GM21381 (cell line): ENCODE measurements around the gene XPNPEP3.
"Not testable (repeated sequence)": the region's sequence is repeated elsewhere in the genome, so short reads cannot be mapped to it uniquely, and the experiment has no call there.

Experiments
- ATAC-seq: cut with Tn5 transposase; IDR thresholded peaks from one replicate; pipeline ENCODE4 v1.9.1; 2021; ENCODE audit warnings: mild to moderate bottlenecking, moderate library complexity; ENCODE audit not compliant: unreplicated experiment

XPNPEP3 gene

DNA sequence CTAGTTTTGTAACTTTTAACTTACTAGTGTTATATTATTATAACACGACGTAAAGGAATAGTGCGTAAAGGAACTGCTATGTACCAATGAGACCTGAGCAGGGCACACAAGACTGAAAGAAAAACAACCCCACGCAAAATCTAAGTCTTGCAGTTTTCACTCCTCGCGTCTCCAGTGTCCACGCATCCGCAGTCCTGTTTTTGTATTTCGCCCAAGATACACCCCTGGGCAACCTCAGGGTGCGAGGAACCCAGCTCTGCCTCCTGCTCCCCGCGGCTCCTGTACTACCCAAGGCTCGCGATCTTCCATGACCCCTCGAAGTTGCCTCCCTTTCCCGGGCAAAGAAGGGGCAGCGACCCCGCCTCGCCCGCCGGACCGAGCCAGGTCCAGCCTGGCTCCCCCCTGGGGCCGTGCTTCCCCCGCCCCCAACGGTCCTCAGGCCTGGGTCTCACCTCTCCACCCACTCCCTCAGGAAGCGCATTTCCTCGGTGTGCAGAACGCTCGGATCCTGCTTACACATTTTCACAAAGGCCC, 902 bp upstream of the XPNPEP3 start:
- ATAC-seq: peak; percentile 20

DNA sequence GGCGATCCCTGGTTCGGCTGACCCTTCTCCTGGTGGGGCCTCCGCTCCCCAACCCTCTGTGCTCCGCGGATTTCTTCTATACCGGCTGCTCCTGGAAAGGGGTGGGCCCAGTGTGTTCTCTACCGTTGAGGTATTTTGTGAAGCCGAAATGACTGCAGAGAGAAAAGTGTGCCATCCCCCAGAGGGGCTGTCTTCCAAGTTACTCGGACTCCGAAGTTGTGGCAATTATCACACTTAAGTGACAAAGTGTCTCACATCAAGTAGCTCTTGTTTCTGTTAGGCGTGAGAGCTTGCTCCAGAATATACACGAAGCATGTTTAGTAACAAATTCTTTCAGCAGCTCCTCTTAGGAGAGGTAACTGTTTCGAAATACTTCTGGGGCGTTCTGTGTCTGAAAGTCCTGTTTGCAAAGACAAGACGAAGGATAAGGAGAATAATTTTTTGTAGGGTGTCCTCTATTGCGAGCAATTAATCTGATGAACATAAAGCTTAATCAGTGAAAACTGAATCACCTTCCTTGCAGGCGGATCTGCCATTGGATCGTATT, 434 bp downstream of the XPNPEP3 start:
- no peak for ATAC-seq

DNA sequence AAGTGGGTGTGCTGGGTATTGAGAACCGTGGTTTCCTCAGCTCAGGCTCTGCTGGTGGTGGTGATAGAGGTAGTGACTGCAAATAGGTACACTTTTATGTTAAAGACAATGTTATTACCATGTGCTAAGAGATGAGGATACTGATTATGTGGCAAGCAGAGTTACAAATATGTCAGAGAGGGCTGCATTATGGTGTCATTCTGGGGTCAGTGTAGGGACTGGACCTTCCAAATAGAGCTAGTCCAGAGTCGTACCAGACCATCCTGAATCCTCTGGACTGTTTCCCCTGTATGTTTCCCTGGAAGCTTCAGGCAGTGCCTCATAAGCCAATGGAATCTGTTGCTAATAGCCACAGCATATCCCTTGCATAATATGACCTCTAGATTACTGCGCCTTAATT, 5.1 kb downstream of the XPNPEP3 start, which contains the start of gene DNAJB7:
Gene DNAJB7, minus strand, starts transcription at position 101 of the 400 bp plus-strand sequence. CDS start 119 bp downstream, outside the sequence.
- ATAC-seq: no peak

DNA sequence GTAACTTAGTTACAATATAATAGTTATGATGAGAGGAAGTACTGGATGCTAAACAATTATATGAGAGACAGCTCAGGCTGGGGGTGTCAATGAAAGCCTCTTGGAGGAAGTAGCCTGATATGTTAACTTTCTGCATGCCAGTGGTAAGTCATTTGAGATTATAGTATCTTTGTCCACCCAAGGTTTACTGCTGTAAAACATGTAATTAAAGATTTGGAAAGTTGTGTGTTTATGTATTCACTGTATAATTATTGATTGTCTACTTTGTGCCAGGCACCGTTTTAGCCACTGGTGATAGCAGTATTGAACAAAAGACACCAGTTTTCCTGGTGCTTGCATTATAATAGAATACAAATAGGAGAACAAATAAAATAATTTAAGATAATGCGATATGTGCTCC, 5.6 kb downstream of the XPNPEP3 start:
- ATAC-seq: no peak

DNA sequence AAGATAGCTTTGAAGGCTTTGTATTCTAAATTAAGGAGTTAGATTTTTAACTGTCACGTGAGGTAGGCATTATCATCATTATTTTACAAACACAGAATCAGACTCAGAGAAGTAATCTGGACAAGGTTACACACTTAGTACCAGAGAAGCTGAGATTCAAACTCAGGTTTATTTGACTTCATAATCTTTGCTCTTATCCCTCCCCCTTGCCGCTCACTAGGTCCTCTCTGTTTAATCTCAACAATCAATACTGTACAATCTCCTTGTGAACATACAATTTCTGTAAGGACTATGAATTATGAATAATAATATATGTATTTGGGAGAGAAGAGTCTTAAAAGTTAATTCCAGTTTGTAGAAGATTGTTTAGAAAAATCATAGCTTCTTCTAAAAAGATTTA, 10.2 kb downstream of the XPNPEP3 start:
- ATAC-seq: no peak

DNA sequence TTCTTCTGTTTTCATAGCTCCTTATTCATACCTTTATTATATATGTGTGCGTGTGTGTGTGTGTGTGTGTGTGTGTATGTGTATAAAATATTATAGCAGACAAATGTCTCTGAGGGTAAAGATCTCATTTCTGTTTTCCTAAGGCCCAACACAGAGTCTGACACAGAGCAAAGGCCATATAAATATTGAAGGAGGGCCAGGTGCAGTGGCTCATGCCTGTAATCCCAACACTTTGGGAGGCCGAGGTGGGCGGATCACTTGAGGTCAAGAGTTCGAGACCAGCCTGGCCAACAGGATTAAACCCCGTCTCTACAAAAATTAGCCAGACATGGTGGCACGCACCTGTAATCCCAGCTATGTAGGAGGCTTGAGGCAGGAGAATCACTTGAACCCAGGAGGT, 11.4 kb downstream of the XPNPEP3 start:
- ATAC-seq: not testable (repeated sequence)

DNA sequence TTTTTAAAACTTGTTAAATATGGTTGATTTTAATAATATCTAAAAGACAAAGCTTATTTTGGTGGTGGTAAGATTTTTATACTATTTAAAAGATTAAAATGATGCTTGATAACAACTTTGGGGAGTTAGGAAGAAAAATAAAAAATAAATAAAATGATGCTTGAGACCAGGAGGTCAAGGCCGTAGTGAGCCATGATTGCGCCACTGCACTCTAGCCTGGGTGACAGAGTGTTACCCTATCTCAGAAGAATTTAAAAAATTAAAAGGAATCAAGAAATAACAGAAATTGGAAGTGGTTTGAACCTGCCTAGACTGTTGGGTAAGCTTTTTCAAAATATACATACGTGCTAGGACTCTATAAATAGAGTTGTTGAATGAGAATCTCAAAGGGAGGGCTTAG, 17.1 kb downstream of the XPNPEP3 start:
- no peak for ATAC-seq

DNA sequence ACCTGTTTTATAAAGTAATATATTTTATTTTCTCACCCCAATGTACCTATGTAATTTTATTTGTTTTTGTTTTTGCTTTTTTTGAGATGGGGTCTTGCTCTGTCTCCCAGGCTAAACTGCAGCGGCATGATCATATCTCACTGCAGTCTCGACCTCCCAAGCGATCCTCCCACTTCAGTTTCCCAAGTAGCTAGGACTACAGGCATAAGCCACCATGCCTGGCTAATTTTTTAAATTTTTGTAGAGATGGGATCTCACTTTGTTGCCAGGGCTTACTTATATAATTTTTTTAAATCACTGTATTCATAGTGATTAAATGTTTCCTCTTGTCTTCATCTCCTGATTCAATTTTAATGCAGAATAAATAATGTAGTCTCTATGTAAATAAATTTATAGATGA, 18.2 kb downstream of the XPNPEP3 start:
- no peak for ATAC-seq

DNA sequence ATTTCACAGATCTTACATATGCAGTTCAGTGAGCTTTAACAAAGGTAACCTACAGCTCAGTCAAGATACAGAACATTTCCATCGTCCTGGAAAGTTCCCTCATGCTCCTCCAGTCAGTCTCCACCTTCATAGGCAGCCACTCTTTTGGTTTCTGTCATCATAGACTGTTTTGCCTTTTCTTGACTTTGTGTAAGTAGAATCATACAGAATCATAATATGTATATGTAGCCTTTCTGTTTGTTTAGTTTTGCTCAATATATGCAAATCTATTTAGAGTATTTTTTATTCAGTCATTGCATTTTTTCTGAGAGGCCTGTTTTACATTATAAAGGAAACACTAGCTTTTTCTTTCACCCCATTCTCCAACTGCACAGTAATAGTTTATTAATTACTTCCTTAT, 20.0 kb downstream of the XPNPEP3 start:
- no peak for ATAC-seq

DNA sequence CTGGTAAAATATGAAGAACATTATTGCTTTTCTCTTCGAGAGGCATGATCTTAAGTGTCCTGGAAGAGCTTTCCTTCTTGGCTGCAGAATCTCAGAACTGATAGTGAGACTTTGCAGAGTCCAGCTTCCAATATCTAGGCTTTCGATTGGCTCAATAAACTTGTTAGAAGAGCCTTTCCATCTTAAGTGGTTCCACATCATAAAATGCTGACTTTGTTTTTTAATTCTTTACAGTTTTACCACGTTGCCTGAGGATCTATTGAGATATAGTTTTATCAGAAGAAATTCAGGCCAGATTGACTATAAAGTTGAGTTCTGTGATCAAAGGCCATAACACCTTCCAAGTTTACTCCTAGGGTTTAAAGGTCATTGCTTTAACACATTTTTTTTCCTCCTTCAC, 20.5 kb downstream of the XPNPEP3 start:
- ATAC-seq: no peak

DNA sequence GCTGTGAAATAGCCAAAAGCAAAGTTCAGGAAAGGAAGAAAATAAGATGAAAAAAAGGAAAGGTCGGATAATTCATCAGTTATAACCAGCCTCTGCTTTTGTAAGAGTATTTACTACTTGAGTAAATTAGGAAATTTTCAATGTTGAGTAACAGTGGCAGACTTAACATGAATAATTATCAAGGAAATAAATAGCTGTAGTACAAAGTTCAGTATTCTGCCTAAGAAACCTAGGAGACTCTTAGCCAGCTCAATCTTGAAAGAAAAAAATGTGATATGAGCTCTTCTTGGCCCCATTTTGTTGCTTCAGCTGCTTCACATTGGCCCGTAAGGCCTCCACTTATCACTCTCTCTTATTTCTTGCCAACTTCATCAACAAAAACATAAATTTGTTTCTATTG, 22.0 kb downstream of the XPNPEP3 start:
- no peak for ATAC-seq

DNA sequence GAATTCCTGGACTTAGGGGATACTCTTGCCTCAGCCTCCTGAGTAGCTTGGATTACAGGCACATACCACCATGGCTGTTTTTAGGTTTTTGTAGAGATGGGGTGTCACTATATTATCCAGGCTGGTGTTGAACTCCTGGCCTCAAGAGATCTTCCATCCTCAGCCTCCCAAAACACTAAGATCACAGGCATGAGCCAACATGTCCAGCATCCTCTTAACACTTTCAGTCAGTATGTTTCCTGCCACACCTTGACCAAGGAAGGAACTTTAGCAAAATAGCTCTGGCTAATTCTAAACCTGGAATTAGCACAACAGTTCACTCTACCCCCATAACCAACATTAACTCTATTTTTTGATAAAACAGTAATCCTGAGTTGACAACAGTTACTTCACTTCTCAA, 32.2 kb downstream of the XPNPEP3 start:
- ATAC-seq: no peak

DNA sequence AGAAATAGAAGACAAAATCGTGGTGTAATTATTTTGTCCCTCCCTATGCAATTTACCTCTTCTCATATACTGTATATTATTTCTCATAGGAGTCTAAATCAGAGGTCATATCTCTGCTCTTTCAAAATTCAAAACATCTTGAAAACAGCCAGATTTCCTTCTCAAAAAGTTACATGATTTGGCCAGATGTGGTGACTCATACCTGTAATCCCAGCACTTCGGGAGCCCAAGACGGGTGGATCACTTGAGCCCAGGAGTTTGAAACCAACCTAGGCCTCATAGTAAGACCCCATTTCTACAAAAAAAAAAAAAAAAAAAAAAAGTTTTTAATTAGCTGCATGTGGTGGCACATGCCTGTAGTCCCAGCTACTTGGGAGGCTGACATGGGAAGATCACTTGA, 33.9 kb downstream of the XPNPEP3 start:
- ATAC-seq: no peak

DNA sequence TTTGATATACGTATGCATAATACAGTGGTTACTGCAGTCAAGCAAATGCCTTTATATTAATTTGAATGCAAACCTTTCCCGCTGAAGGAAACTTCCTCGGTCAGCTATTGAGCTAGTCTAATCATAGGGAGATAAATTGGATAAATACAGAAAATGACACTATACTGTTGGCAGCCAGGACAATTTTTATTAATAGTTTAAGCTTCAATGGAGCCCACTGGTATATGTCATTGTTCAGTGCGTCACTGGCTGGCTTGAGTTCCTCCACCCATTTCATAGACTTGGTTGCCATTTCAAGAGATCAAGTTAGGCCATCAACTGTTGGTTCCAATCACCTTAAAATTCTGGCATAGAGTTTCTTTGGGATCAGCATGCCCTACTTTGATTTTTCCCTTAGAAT, 37.5 kb downstream of the XPNPEP3 start:
- ATAC-seq: no peak

DNA sequence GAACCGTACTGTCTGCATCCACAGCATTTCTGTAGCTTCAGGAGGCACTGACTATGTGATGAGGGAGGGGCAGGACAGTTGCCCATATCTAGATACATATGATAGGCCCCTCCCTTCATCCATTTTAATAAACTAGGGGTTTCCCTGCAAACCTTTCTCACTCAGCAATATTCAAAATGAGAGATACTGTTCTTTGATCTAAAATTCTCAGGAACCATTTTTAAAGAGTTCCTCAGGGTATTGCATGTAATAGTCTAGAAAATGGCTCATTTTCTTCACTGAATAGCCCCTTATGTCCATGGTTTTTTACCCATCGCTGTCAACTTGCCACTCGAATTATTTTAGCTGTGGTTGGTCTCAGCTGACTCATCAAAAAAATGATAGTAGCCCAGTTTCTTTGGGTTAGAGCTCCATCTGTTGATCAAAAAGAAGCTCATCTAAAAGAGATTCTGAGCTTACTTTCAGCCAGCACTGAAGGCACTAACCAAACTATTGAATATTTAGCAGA, 42.0 kb downstream of the XPNPEP3 start:
- no peak for ATAC-seq

DNA sequence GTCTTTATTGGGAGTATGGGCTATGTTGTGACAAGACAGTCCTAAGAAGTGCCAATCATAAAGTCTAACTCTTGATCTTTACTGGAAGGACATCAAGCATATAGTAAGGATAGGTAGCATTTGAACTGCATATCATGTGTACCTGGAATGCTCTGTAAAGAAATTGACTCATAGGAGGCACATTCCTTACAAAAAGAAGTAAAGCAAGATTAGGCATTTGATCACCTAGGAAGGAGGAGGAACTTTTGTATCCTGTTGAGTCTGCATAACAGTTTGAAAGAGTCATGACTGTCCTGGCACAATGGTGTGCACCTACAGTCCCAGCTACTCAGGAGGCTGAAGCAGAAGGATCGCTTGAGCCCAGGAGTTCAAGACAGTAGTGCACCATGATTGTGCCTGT, 47.2 kb downstream of the XPNPEP3 start:
- no peak for ATAC-seq

DNA sequence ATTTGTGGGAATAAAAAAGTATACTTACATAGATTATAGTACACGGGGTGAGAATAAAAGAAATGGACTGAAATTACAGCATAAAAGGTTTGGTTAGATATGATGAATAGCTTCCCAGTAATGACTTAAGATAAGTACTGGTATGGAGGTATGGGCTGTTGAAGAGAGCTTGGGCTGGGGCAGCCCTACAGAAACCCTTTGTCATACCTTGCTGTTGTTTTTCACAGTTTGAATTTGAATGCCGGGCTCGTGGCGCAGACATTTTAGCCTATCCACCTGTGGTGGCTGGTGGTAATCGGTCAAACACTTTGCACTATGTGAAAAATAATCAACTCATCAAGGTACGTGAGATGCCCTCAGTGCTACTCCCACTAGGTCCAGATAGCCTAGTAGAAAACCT, 51.9 kb downstream of the XPNPEP3 start:
- ATAC-seq: no peak

DNA sequence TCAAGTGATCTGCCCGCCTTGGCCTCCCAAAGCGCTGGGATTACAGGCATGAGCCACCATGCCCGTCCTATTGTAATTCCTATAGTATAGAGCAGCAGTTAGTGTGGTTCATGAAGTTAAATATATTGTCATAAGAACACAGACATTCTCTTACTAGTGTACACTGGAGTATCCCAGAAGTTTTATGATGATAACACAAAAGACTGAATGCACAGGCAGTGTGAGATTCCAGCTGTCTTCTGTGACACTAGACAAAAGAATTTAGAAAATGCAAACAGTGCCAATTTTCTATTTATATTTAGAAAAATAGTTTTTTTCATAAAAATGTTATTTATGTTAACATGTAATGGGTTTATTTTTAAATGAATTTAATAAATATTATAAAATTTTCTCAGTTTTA, 54.8 kb downstream of the XPNPEP3 start:
- no peak for ATAC-seq

DNA sequence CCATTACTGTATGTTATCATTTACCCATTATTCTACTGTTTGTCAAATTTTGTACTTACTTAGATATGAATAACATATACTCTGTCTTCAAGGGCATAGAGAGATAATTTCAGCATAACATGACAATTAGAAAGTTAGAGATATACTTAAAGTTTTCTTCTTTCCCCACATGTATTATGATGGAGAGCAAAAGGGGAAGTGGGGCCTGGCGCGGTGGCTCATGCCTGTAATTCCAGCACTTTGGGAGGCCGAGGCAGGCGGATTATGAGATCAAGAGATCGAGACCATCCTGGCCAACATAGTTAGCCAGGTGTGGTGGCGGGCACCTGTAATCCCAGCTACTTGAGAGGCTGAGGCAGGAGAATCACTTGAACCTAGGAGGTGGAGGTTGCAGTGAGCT, 56.0 kb downstream of the XPNPEP3 start:
- ATAC-seq: not testable (repeated sequence)

DNA sequence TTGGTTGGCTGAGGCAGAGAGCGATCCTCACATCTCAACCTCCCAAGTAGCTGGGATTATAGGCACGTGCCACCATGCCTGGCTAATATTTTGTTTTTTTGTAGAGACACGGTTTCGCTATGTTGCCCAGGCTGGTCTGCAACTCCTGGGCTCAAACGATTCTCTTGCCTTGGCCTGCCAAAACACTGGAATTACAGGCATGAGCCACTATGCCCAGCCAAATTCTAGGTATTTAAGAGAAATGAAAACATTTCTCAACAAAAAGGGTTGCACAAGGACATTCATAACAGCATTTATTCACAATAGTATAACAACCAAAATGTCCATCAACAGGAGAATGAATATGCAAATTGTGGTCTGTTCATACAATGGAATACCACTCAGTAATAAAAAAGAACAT, 62.5 kb downstream of the XPNPEP3 start:
- no peak for ATAC-seq

DNA sequence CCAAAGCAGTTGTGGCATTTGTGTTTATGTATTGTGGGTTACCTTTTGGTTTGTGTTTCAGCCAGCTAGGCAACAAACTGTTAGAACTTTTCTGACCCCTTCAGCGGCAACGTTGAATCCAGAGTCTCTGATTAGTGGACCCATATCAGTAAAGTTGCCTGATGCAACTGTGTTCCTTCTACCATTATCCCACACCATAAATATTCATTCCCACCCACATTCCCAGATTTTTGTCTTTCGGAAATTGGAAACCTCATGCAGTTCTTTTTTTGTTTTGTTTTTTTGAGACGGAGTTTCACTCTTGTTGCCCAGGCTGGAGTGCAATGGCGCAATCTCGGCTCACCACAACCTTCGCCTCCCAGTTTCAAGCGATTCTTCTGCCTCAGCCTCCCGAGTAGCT, 63.6 kb downstream of the XPNPEP3 start:
- no peak for ATAC-seq

DNA sequence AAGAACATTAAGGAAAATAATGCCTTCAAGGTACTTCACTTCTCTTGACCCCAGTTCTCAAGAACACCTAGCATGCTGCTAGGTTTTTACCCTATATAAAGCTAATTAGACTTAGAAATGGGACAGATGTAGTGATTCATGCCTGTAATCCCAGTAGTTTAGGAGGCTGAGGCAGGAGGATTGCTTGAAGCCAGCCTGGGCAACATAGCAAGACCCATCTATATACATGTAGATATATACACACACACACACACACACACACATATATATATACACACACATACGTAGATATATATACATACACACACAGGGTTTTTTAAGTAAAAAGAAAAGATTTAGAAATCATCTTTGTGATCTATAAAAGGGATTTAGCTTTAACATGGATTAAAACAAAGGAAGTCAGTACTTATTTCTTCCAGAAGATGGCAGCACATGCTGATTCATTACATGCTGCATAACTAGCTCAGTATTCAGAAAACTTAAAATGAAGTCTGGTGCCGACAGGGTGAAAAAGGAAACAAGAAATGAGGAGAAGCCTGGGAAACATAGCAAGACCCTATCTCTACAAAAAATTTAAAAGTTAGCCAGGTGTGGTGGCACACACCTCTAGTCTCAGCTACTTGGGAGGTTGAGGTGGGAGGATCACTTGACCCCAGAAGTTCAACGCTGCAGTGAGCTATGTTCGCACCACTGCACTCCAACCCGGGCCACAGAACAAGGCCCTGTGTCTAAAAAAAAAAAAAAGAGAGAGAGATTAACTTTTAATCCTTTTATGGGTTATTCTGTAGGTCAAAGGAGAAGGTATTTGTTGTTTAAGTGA, 65.7 kb downstream of the XPNPEP3 start:
- ATAC-seq: no peak
